GM21360 (cell line): ENCODE data around the gene MECR.
"Not testable (repeated sequence)": the region's sequence is repeated elsewhere in the genome, so short reads cannot be mapped to it uniquely, and the experiment has no call there.

Experiments
- ATAC-seq: cut with Tn5 transposase; IDR thresholded peaks from one replicate; pipeline ENCODE4 v1.9.1; 2021; ENCODE audit warnings: mild to moderate bottlenecking, moderate library complexity; ENCODE audit not compliant: unreplicated experiment

MECR gene

GRCh38 chr1:29172415-29172939 is 58.3 kb downstream of the MECR start:
- ATAC-seq = no peak

- ATAC-seq = no peak
These were observed 59.2 kb downstream of the MECR start for GRCh38 chr1:29171521-29171920.

GRCh38 chr1:29171089-29171488 is 59.6 kb downstream of the MECR start:
- no peak for ATAC-seq

GRCh38 chr1:29169976-29170375 is 60.8 kb downstream of the MECR start:
- no peak for ATAC-seq

GRCh38 chr1:29167904-29168303 is 62.8 kb downstream of the MECR start:
- no peak for ATAC-seq

GRCh38 chr1:29166291-29166878 is 64.3 kb downstream of the MECR start:
- no peak for ATAC-seq

GRCh38 chr1:29164588-29164987 is 66.1 kb downstream of the MECR start:
- no peak for ATAC-seq

- ATAC-seq = no peak
These were observed 68.1 kb downstream of the MECR start for GRCh38 chr1:29162476-29163138.

- ATAC-seq = no peak
These were observed 68.7 kb downstream of the MECR start for GRCh38 chr1:29162025-29162424.

GRCh38 chr1:29159773-29160172 is 71.0 kb downstream of the MECR start:
- ATAC-seq = no peak

- no peak for ATAC-seq
These were observed 73.5 kb downstream of the MECR start for GRCh38 chr1:29157269-29157601.

- ATAC-seq = no peak
These were observed 74.0 kb downstream of the MECR start for GRCh38 chr1:29156543-29157268.

GRCh38 chr1:29152046-29152805 is 78.5 kb downstream of the MECR start:
- ATAC-seq = no peak

GRCh38 chr1:29150346-29150745 is 80.4 kb downstream of the MECR start:
- ATAC-seq = not testable (repeated sequence)

- ATAC-seq = no peak
These were observed 81.9 kb downstream of the MECR start for GRCh38 chr1:29148656-29149491.

- ATAC-seq = no peak
These were observed 84.8 kb downstream of the MECR start for GRCh38 chr1:29145739-29146437.

GRCh38 chr1:29144178-29144577 is 86.6 kb downstream of the MECR start:
- no peak for ATAC-seq

- no peak for ATAC-seq
These were observed 88.0 kb downstream of the MECR start for GRCh38 chr1:29142714-29143113.
